GM10266 (cell line): Measurements from ENCODE around the gene NFE2L2.
"Not testable (repeated sequence)": the region's sequence is repeated elsewhere in the genome, so short reads cannot be mapped to it uniquely, and the experiment has no call there.

Experiments used
- DNase-seq: peaks from one replicate; pipeline ENCODE4 v3.0.0; 2012; ENCODE audit errors: extremely low spot score
- TF ChIP-seq, protein P1 (sequence below): IDR thresholded peaks from 2 replicates; pipeline ENCODE4 v1.5.1; 2012; ENCODE audit warnings: mild to moderate bottlenecking, low read depth; ENCODE audit not compliant: control insufficient read depth, insufficient read depth; ENCODE audit errors: missing control alignments

NFE2L2 gene

GRCh38 chr2:177264693-177265587, at the start of gene NFE2L2:
Gene NFE2L2, minus strand, starts transcription at chr2:177264727. Its CDS starts 151 bp downstream, at chr2:177264576.
- TF ChIP-seq, protein P1, sequence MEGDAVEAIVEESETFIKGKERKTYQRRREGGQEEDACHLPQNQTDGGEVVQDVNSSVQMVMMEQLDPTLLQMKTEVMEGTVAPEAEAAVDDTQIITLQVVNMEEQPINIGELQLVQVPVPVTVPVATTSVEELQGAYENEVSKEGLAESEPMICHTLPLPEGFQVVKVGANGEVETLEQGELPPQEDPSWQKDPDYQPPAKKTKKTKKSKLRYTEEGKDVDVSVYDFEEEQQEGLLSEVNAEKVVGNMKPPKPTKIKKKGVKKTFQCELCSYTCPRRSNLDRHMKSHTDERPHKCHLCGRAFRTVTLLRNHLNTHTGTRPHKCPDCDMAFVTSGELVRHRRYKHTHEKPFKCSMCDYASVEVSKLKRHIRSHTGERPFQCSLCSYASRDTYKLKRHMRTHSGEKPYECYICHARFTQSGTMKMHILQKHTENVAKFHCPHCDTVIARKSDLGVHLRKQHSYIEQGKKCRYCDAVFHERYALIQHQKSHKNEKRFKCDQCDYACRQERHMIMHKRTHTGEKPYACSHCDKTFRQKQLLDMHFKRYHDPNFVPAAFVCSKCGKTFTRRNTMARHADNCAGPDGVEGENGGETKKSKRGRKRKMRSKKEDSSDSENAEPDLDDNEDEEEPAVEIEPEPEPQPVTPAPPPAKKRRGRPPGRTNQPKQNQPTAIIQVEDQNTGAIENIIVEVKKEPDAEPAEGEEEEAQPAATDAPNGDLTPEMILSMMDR: peak; percentile 45
- peak; percentile 96 for DNase-seq

DNA sequence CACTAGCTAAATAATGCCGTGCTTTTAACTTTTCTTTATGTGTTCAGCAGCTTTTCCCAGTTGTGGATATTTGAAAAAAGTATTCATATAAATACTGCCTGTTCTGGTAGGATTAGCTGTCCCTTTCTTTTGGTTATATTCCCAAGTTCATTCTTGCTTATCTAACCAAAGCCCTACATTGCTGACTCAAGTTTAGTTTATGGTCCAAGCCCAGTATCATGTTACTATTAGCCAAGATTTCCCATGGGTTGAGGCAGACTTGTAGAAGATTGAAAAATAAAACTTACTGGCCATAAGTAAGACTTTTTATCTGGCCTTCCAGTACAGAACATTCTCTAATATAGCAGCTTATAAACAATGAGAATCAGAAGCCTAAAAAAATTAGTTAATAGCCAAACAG, 49.7 kb upstream of the NFE2L2 start:
- DNase-seq: no peak
- TF ChIP-seq, protein P1: no peak

DNA sequence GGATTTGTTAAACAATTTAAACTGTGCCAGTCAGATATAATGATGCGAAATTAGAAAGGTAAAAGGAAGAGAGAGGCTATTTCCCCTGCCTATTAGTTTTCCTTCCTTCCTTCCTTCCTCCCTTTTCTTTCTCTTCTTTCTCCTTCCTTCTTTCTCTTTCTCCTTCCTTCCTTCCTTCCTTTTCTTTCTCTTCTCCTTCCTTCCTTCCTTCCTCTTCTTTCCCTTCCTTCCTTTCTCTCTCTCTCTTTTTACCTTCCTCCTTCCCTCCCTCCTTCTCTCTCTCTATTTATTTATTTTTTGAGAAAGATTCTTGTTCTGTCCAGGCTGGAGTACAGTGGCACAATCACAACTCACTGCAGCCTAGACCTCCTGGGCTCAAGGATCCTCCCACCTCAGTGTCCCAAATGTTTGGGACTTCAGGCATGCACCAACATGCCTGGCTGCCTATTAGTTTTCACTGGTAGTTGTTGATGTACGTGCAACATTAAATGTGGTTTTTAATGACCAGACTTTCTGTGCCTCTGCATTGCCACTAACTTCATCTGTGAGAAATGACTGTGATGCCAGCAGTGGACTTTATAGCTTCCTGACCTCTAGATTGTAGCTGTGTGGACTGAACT, 48.7 kb upstream of the NFE2L2 start:
- TF ChIP-seq, protein P1: no peak
- DNase-seq: no peak

GRCh38 chr2:177312562-177312961, 48.0 kb upstream of the NFE2L2 start:
- DNase-seq: no peak
- TF ChIP-seq, protein P1: no peak

- DNase-seq: not testable (repeated sequence)
These were observed 45.3 kb upstream of the NFE2L2 start for GRCh38 chr2:177309672-177310309.

- TF ChIP-seq, protein P1: no peak
- DNase-seq: no peak
These were observed 42.0 kb upstream of the NFE2L2 start for GRCh38 chr2:177306550-177306949.

DNA sequence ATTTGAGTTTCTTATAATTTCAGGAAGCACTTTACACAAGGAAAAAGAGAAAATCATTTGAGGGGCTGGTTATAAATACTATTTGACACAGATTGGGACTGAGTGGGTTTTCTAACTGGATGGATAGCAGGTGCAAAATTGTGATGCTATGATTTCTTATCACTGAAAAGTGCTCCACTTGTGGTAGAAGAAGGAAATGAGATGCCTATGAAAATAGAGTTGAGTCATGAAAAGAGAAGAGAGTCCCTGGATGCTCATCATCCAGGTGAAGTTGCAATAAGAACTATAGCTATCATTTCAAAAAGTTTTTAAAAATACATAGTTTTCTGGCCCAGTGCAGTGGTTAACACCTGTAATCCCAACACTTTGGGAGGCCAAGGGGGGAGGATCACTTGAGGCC, 39.4 kb upstream of the NFE2L2 start:
- TF ChIP-seq, protein P1: no peak
- no peak for DNase-seq
